ENCODE measurements around the gene SLC26A9.

GRCh38 chr1:205930799-205931281 is 12.4 kb downstream of the SLC26A9 start:
- TF ChIP-seq POLR2AphosphoS5 (IDR thresholded peaks at IDR 0.05; ENCODE audit: insufficient read depth, low read depth, low read length) (no peak), CTCF (IDR thresholded peaks at IDR 0.05; ENCODE audit: extremely low read depth in 1 of 2, insufficient read depth in 1 of 2, low read depth in 1 of 2, low read length in 2 of 2) (no peak), EZH2 (IDR thresholded peaks at IDR 0.05; ENCODE audit: borderline replicate concordance, low read depth, low read length, severe bottlenecking) (no peak), POLR2A (IDR thresholded peaks at IDR 0.05; ENCODE audit: low read depth, low read length) (no peak), MAX (IDR thresholded peaks at IDR 0.05; ENCODE audit: insufficient read depth, insufficient read length) (no peak), FOS (IDR thresholded peaks at IDR 0.05; ENCODE audit: borderline replicate concordance, insufficient read depth, low read length) (no peak)
